Heart left ventricle (tissue), 13 donors: ENCODE measurements around the gene BMPR1B.

Source experiments
- CTCF ChIP-seq, 12 donors: fragments of 200-600 bp; sonication (generic) in 4 of 12; IDR thresholded peaks; one replicate each; pipeline versions ENCODE4 v1.5.0 to v1.8.0; 2018 to 2022; ENCODE audit warnings: antibody characterized with exemption in 12 of 12, mild to moderate bottlenecking in 5 of 12
- POLR2A ChIP-seq, 2 donors: fragments of 450-650 bp; IDR thresholded peaks; one replicate each; pipeline ENCODE4 v1.6.1; 2017; ENCODE audit warnings: antibody characterized with exemption in 2 of 2, mild to moderate bottlenecking in 2 of 2, moderate library complexity in 2 of 2
- donor health status: ischemic (EF 13 %, LVEDD 7.1; RV severe dilation, severe dysfunction).
- donor health status: DM: no; HTN: yes; CAD: no.
- donor health status: DM: no; HTN: no; CAD: no.
- donor health status: ischemic (EF 25% LVEDD 6.9; RV normal size, moderate dysfunction).
- donor health status: ischemic (EF 25% LVEDD 5.7; RV mildly dilated, moderate dysfunction).
- donor health status: ischemic (EF 35%, LVEDD 5.7; RV mildly dilated, moderate dysfunction).
- donor health status: nonischemic (EF 11% LVEDD 7.7; RV severe dilation, severe dysfunction).
- donor health status: DM: yes; HTN: yes; CAD: no.
- donor health status: PGD.
- donor health status: ischemic (EF 29% LVEDD 5.4; RV normal size, mild dysfunction).
- donor health status: nonischemic (EF 23%, LVEDD 6.1; RV moderate dilation, normal function).

- no peak for TF ChIP-seq CTCF (IDR thresholded peaks at IDR 0.05)
- no peak for TF ChIP-seq POLR2A (IDR thresholded peaks at IDR 0.05)
Observed at GRCh38 chr4:94831607-94832006, 73.9 kb downstream of the BMPR1B start.
